Psoas muscle (tissue), 8 donors: Measurements from ENCODE around the gene IFTAP. TPM values are rescaled to one million over a fixed set of nuclear protein-coding genes. Genes with fewer than 3 reads are reported as not detected.

Experiments used
- ATAC-seq, 4 donors: fragments of 200-7000 bp; cut with Tn5 transposase; one replicate each; pipeline ENCODE4 v1.9.1; 2020; ENCODE audit warnings: moderate library complexity in 3 of 4, mild to moderate bottlenecking in 2 of 4
- DNase-seq, 2 donors: peaks; one replicate each; pipeline ENCODE4 v3.0.0-alpha.2; 2020
- H3K27ac ChIP-seq: fragments of 200-600 bp; one replicate; pipeline ENCODE4 v1.8.0; 2022
- H3K27me3 ChIP-seq, 3 donors: fragments of 200-600 bp in 1 of 3; one replicate each; pipeline versions ENCODE4 v1.6.1 to v1.8.0; 2013 to 2022; ENCODE audit warnings: low read length in 2 of 3, mild to moderate bottlenecking in 2 of 3, moderate library complexity in 1 of 3; ENCODE audit not compliant: insufficient read depth in 3 of 3
- H3K36me3 ChIP-seq, 2 donors: fragments of 200-600 bp in 1 of 2; one replicate each; pipeline versions ENCODE4 v1.6.1 to v1.8.0; 2013 to 2022; ENCODE audit warnings: low read depth in 1 of 2, mild to moderate bottlenecking in 1 of 2, moderate library complexity in 1 of 2; ENCODE audit not compliant: insufficient read depth in 1 of 2
- H3K4me1 ChIP-seq: fragments of 200-600 bp; one replicate; pipeline ENCODE4 v1.8.0; 2022
- H3K4me3 ChIP-seq: fragments of 200-600 bp; one replicate; pipeline ENCODE4 v1.8.0; 2022; ENCODE audit warnings: mild to moderate bottlenecking
- H3K9me3 ChIP-seq: fragments of 200-600 bp; one replicate; pipeline ENCODE4 v1.8.0; 2022
- CTCF ChIP-seq: fragments of 200-600 bp; IDR thresholded peaks from one replicate; pipeline ENCODE4 v1.8.0; 2022; ENCODE audit warnings: antibody characterized with exemption
- WGBS, 3 donors: extraction: QIAGEN DNeasy Blood & Tissue Kit; methylation state at CpG; one replicate each; pipeline versions ENCODE4 v1.1.6 to v1.1.7; 2013; 5-methylcytosine and 5-hydroxymethylcytosine counted together
- intact Hi-C, 2 donors: fragments of 100-400 bp; cut with DNase I; formaldehyde crosslinking; loops; one replicate each; pipeline versions ENCODE4 v1.11.0 to v1.14.2; 2022
- polyA plus RNA-seq, 3 donors: library from polyadenylated mRNA; stranded (reverse); fragments of 200-250 nt; gene quantifications; one replicate each; pipeline ENCODE4 v1.2.3, GENCODE V29; 2013
- total RNA-seq, 4 donors: library from RNA; stranded (reverse); fragmentation: NEBNext Ultra II Directional in 2 of 4; extraction: Animal tissue kit (Norgen Biotek cat#: 25700) in 2 of 4; gene quantifications; one replicate each; pipeline versions ENCODE4 v1.2.1 to v1.2.4, GENCODE V29; 2021 to 2023
- donor health status: healthy with polysubstance abuse.
- donor health status: DM: no; HTN: no; CAD: no; lungs with moderate emphysema.
- donor health status: Bipolar disorder and iron deficiency.
- donor health status: healthy.
- donor health status: DM: yes; HTN: yes; CAD: no.
- donor health status: DM: no; HTN: no; CAD: no.
- donor health status: DM: no; HTN: no; CAD: no.
- donor health status: DM: yes; HTN: yes; CAD: no.

IFTAP gene
- total and polyA plus RNA-seq, 7 donors = 21.3 to 58.7 (median 28.2) TPM

DNA sequence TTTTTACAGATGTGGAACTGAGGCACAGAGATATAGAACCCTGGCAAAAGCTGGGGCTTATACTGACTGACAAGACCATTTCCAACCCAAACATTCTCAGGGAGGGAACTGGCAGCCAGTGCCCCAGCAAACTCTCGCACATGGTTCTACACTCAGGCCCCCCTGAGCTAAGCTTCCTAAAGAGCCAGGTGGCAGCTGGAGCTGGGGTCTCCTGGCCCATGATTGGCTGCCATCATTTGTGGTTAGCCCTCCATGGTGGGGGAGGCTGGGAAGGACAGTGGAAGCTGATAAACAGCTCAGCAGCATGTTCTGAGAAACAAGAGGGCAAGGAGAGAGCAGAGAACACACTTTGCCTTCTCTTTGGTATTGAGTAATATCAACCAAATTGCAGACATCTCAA is 26.6 kb upstream of the IFTAP start, which contains the start of gene RAG1:
Gene RAG1, plus strand, starts transcription at position 314 of the 400 bp plus-strand sequence. CDS start 5,298 bp downstream, outside the sequence.
- no peak for DNase-seq
- peaks cover 0 to 5% (median 0%) of the 10 kb centered on the region in 3 donors for H3K27me3 ChIP-seq
- ATAC-seq = no peak
- intact Hi-C loops = no loop called here
- H3K4me1 ChIP-seq = no peaks in the 10 kb centered on the region
- H3K27ac ChIP-seq = no peak within 1 kb of the TSS
- no peak for TF ChIP-seq CTCF
- no peaks in the 10 kb centered on the region for H3K9me3 ChIP-seq
- WGBS, 3 donors = 67 to 88% (median 80%) methylated on average over 1 of the region's 1 CpG
- no peaks in the 10 kb centered on the region for H3K36me3 ChIP-seq
- H3K4me3 ChIP-seq = no peak within 1 kb of the TSS

DNA sequence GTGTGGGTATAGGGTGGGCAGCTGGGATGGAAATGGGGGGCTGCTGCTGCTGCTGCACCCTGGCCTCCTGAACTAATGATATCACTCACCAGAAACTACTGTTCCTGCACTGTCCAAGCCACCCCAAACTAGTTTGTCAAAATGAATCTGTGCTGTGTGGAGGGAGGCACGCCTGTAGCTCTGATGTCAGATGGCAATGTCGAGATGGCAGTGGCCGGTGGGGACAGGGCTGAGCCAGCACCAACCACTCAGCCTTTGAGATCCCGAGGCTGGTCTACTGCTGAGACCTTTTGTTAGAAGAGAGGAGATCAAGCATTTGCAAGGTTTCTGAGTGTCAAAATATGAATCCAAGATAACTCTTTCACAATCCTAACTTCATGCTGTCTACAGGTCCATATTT is 25.2 kb upstream of the IFTAP start:
- no peak overlapping the region for H3K27ac ChIP-seq
- ATAC-seq (no peak), DNase-seq (no peak)
- peaks cover 0 to 7% (median 0%) of the 10 kb centered on the region in 3 donors for H3K27me3 ChIP-seq
- intact Hi-C loops = no loop called here
- no peaks in the 10 kb centered on the region for H3K4me1 ChIP-seq
- 66 to 73% (median 67%) methylated on average over 4 of the region's 4 CpGs for WGBS, 3 donors
- H3K4me3 ChIP-seq = no peak overlapping the region
- no peaks in the 10 kb centered on the region for H3K9me3 ChIP-seq
- TF ChIP-seq CTCF = no peak
- H3K36me3 ChIP-seq = no peaks in the 10 kb centered on the region

GRCh38 chr11:36574486-36574885 is 19.8 kb upstream of the IFTAP start:
- H3K36me3 ChIP-seq = no peaks in the 10 kb centered on the region
- no peak for ATAC-seq
- H3K9me3 ChIP-seq = no peaks in the 10 kb centered on the region
- WGBS, 3 donors = 81 to 84% (median 83%) methylated on average over 8 of the region's 8 CpGs
- DNase-seq = no peak
- TF ChIP-seq CTCF = no peak
- no peak overlapping the region for H3K4me3 ChIP-seq
- peaks cover 0 to 7% (median 6%) of the 10 kb centered on the region in 3 donors for H3K27me3 ChIP-seq
- no peak overlapping the region for H3K27ac ChIP-seq
- no peaks in the 10 kb centered on the region for H3K4me1 ChIP-seq
- intact Hi-C loops = no loop called here

GRCh38 chr11:36577373-36577772 is 16.9 kb upstream of the IFTAP start:
- Histone ChIP-seq H3K4me1 (no peaks in the 10 kb centered on the region), H3K36me3 (no peaks in the 10 kb centered on the region), H3K4me3 (no peak overlapping the region), H3K27me3 (peaks cover 0 to 6% (median 5%) of the 10 kb centered on the region in 3 donors), H3K27ac (no peak overlapping the region), H3K9me3 (no peaks in the 10 kb centered on the region)
- no peak for TF ChIP-seq CTCF
- ATAC-seq (no peak), DNase-seq (no peak)
- WGBS, 3 donors = 53 to 62% (median 60%) methylated on average over 2 of the region's 2 CpGs
- intact Hi-C loops = no loop called here

DNA sequence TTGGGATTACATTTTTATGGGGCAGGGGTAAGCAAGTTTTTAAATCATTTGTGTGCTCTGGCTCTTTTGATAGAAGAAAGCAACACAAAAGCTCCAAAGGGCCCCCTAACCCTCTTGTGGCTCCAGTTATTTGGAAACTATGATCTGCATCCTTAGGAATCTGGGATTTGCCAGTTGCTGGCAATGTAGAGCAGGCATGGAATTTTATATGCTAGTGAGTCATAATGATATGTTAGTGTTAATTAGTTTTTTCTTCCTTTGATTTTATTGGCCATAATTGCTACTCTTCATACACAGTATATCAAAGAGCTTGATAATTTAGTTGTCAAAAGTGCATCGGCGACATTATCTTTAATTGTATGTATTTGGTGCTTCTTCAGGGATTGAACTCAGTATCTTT is 16.4 kb upstream of the IFTAP start:
- TF ChIP-seq CTCF = no peak
- DNase-seq = no peak
- Histone ChIP-seq H3K4me3 (no peak overlapping the region), H3K27me3 (peaks cover 0 to 6% (median 0%) of the 10 kb centered on the region in 3 donors), H3K9me3 (no peaks in the 10 kb centered on the region), H3K4me1 (no peaks in the 10 kb centered on the region), H3K27ac (no peak overlapping the region), H3K36me3 (no peaks in the 10 kb centered on the region)
- 83 to 86% (median 85%) methylated on average over 2 of the region's 2 CpGs for WGBS, 3 donors
- intact Hi-C loops = no loop called here
- no peak for ATAC-seq
